Measurements from ENCODE around the gene PTPRO. TPM values are rescaled to one million over a fixed set of nuclear protein-coding genes. Genes with fewer than 3 reads are reported as not detected.

PTPRO gene
- total RNA-seq, 4 donors from 2014 or later: 1.5 to 15.3 (median 8.0) TPM

DNA sequence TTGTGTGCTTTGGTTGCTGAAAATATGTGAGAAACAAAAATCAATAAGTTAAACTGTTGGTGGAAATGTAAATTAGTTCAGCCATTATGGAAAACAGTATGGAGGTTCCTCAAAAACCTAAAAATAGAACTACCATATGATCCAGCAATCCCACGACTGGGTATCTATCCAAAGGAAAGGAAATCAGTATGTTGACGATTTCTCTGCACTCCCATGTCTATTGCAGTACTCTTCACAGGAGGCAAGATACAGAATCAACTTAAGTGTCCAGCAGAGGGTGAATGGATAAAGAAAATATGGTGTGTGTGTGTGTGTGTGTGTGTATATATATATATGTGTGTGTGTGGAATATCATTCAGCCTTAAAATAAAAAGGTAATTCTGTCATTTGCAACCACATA lies 159.5 kb downstream of the PTPRO start:
- no peaks in the 10 kb centered on the region for H3K27me3 ChIP-seq
- no peaks in the 10 kb centered on the region for H3K36me3 ChIP-seq
- intact Hi-C loops (cut with DNase I; ENCODE audit: low total_unique reads): no loop called here
- H3K9me3 ChIP-seq: no peaks in the 10 kb centered on the region
- TF ChIP-seq, protein P1, sequence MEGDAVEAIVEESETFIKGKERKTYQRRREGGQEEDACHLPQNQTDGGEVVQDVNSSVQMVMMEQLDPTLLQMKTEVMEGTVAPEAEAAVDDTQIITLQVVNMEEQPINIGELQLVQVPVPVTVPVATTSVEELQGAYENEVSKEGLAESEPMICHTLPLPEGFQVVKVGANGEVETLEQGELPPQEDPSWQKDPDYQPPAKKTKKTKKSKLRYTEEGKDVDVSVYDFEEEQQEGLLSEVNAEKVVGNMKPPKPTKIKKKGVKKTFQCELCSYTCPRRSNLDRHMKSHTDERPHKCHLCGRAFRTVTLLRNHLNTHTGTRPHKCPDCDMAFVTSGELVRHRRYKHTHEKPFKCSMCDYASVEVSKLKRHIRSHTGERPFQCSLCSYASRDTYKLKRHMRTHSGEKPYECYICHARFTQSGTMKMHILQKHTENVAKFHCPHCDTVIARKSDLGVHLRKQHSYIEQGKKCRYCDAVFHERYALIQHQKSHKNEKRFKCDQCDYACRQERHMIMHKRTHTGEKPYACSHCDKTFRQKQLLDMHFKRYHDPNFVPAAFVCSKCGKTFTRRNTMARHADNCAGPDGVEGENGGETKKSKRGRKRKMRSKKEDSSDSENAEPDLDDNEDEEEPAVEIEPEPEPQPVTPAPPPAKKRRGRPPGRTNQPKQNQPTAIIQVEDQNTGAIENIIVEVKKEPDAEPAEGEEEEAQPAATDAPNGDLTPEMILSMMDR (IDR thresholded peaks at IDR 0.05): no peak
- H3K27ac ChIP-seq: no peak overlapping the region
- no peak overlapping the region for H3K4me3 ChIP-seq
- no peak for DNase-seq
- no peaks in the 10 kb centered on the region for H3K4me1 ChIP-seq

GRCh38 chr12:15485466-15485865 lies 163.2 kb downstream of the PTPRO start:
- no peak for DNase-seq

GRCh38 chr12:15486859-15487258 lies 164.6 kb downstream of the PTPRO start:
- TF ChIP-seq, protein P1 (IDR thresholded peaks at IDR 0.05): no peak
- no peak for TF ChIP-seq POLR2A (IDR thresholded peaks at IDR 0.05)
- Histone ChIP-seq H3K9me3 (no peaks in the 10 kb centered on the region), H3K27ac (no peak overlapping the region), H3K27me3 (no peaks in the 10 kb centered on the region), H3K36me3 (no peaks in the 10 kb centered on the region), H3K4me3 (no peak overlapping the region), H3K4me1 (no peaks in the 10 kb centered on the region)
- intact Hi-C loops (cut with DNase I; ENCODE audit: low total_unique reads): no loop called here
- no peak for DNase-seq

More at GRCh38 chr12:15485466-15485865, 163.2 kb downstream of the PTPRO start:
- intact Hi-C loops (cut with DNase I; ENCODE audit: low total_unique reads): no loop called here
- Histone ChIP-seq H3K27me3 (no peaks in the 10 kb centered on the region), H3K27ac (no peak overlapping the region), H3K9me3 (no peaks in the 10 kb centered on the region), H3K4me3 (no peak overlapping the region), H3K4me1 (no peaks in the 10 kb centered on the region), H3K36me3 (no peaks in the 10 kb centered on the region)
- TF ChIP-seq POLR2A (IDR thresholded peaks at IDR 0.05): no peak
- TF ChIP-seq, protein P1 (IDR thresholded peaks at IDR 0.05): no peak

DNA sequence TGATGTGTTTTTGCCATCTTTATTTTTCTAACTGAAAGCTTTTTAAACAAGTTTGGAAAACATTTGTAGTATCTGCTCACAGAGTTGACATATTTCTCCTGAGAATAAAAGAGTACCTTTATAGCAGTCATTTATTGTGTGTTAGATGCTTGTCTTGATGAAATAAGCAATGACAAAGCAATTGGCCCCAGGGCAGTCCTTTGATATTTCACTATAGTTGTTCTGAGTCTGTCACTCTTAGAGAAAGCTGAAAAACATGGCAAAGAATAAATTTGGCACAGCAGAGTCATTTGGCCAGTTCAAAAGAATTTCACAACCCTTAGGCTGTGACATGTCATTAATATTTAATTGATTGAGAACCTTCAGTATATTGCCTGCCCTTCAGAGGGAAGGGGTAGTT lies 166.2 kb downstream of the PTPRO start:
- H3K27ac ChIP-seq: no peak overlapping the region
- intact Hi-C loops (cut with DNase I; ENCODE audit: low total_unique reads): no loop called here
- H3K27me3 ChIP-seq: no peaks in the 10 kb centered on the region

DNA sequence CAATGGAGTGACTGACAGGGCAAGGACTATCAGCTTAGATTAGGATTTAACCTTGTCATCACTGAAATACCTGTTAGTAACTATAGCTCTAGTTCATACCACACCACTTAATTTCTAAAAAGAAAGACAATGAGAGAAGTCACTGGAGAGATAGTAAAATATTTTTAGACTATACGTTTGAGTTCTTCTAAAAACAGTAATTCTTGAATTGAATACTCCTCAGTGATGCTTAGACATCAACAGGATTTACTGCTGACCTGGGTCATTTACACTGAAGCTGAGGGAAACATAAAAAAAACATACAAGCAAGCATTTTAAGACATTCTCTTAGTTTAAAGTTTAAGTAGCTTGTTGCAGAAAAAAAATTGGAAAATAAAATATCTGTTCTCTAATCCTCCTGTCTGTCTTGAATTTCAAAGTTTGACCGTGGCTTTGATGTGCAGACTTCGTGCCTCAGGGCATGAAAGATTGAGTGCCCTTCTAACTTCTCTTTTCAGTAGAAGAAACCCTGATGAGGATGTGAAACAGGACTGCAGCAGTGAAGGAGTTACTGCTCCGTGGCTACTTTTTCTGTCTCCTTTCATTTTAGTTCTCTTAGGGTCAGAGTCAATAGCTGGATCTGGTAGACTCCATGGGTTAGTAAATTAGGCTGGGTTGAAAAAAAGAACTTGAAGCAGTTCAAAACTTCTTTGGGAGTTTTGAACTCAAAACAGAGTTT lies 172.2 kb downstream of the PTPRO start:
- H3K4me1 ChIP-seq: peaks cover 0 to 3% of the 10 kb centered on the region in 2 donors
- intact Hi-C loops (cut with DNase I; ENCODE audit: low total_unique reads): no loop called here
- no peak for TF ChIP-seq POLR2A (IDR thresholded peaks at IDR 0.05)
- TF ChIP-seq, protein P1 (IDR thresholded peaks at IDR 0.05): no peak
- H3K36me3 ChIP-seq: no peaks in the 10 kb centered on the region
- no peak overlapping the region for H3K27ac ChIP-seq
- DNase-seq: no peak
- no peaks in the 10 kb centered on the region for H3K9me3 ChIP-seq
- H3K27me3 ChIP-seq: no peaks in the 10 kb centered on the region
- H3K4me3 ChIP-seq: no peak overlapping the region

More for the DNA sequence above, 166.2 kb downstream of the PTPRO start:
- H3K36me3 ChIP-seq: no peaks in the 10 kb centered on the region
- H3K4me1 ChIP-seq: no peaks in the 10 kb centered on the region
- no peak for DNase-seq
- no peak overlapping the region for H3K4me3 ChIP-seq
- TF ChIP-seq, protein P1 (IDR thresholded peaks at IDR 0.05): no peak
- no peak for TF ChIP-seq POLR2A (IDR thresholded peaks at IDR 0.05)
- H3K9me3 ChIP-seq: no peaks in the 10 kb centered on the region
